ENCODE data around the gene SMAGP. TPM values are rescaled to one million over a fixed set of nuclear protein-coding genes. Genes with fewer than 3 reads are reported as not detected.

Gene SMAGP
- total RNA-seq, 1 experiment from 2014 or later = 11.6 TPM

- TF ChIP-seq FOXP4 (CRISPR knock-in tag; IDR thresholded peaks at IDR 0.05) (no peak), ATF1 (CRISPR knock-in tag; IDR thresholded peaks at IDR 0.05) (no peak), TP53 (CRISPR knock-in tag; IDR thresholded peaks at IDR 0.05) (no peak)
Observed at GRCh38 chr12:51197736-51198567, 72.3 kb downstream of the SMAGP start (continued).

GRCh38 chr12:51196547-51196946 lies 73.7 kb downstream of the SMAGP start:
- DNase-seq (ENCODE audit: low spot score) (no peak), ATAC-seq (no peak)
- POLR2A ChIA-PET = no interaction called here
- H3K27ac Mint-ChIP-seq = peak overlapping the region; percentile 44; the same call in 1 of the 2 replicates
- no peaks in the 10 kb centered on the region for H3K9me3 Mint-ChIP-seq
- CTCF ChIA-PET = no interaction called here
- no peaks in the 10 kb centered on the region for H3K27me3 Mint-ChIP-seq (ENCODE audit: low read depth)
- no peaks in the 10 kb centered on the region for H3K4me1 Mint-ChIP-seq
- TF ChIP-seq FOXK1 (CRISPR knock-in tag; IDR thresholded peaks at IDR 0.05) (no peak), OVOL2 (CRISPR knock-in tag; IDR thresholded peaks at IDR 0.05; ENCODE audit: borderline replicate concordance) (no peak), GABPB1 (CRISPR knock-in tag; IDR thresholded peaks at IDR 0.05) (no peak), ZNF671 (CRISPR knock-in tag; IDR thresholded peaks at IDR 0.05) (no peak), ZBTB21 (CRISPR knock-in tag; IDR thresholded peaks at IDR 0.05; ENCODE audit: borderline replicate concordance) (no peak), NFE2L1 (CRISPR knock-in tag; IDR thresholded peaks at IDR 0.05) (no peak), ETV6 (CRISPR knock-in tag; IDR thresholded peaks at IDR 0.05) (no peak), RELA (CRISPR knock-in tag; IDR thresholded peaks at IDR 0.05; ENCODE audit: borderline replicate concordance) (no peak), ZNF512 (CRISPR knock-in tag; IDR thresholded peaks at IDR 0.05; ENCODE audit: borderline replicate concordance) (no peak)
- H3K4me3 Mint-ChIP-seq = no peak overlapping the region
- H3K36me3 Mint-ChIP-seq = no peaks in the 10 kb centered on the region

- no peaks in the 10 kb centered on the region for H3K36me3 Mint-ChIP-seq
- no peaks in the 10 kb centered on the region for H3K27me3 Mint-ChIP-seq (ENCODE audit: low read depth)
- ChIA-PET CTCF (no interaction called here), POLR2A (no interaction called here)
- ATAC-seq (no peak), DNase-seq (ENCODE audit: low spot score) (no peak)
- H3K9me3 Mint-ChIP-seq = no peaks in the 10 kb centered on the region
- H3K4me1 Mint-ChIP-seq = no peaks in the 10 kb centered on the region
- no peak overlapping the region for H3K4me3 Mint-ChIP-seq
- no peak overlapping the region for H3K27ac Mint-ChIP-seq
- TF ChIP-seq NFE2L1 (CRISPR knock-in tag; IDR thresholded peaks at IDR 0.05) = no peak
- no peak for TF ChIP-seq RORB (CRISPR knock-in tag; IDR thresholded peaks at IDR 0.05)
- TF ChIP-seq ZNF281 (CRISPR knock-in tag; IDR thresholded peaks at IDR 0.05) = no peak
- TF ChIP-seq ZNF121 (CRISPR knock-in tag; IDR thresholded peaks at IDR 0.05) = no peak
- TF ChIP-seq FOXJ3 (CRISPR knock-in tag; IDR thresholded peaks at IDR 0.05; ENCODE audit: borderline replicate concordance) = no peak
- no peak for TF ChIP-seq SMAD4 (CRISPR knock-in tag; IDR thresholded peaks at IDR 0.05)
- TF ChIP-seq SOX15 (CRISPR knock-in tag; IDR thresholded peaks at IDR 0.05) = no peak
- no peak for TF ChIP-seq ZNF423 (CRISPR knock-in tag; IDR thresholded peaks at IDR 0.05)
- TF ChIP-seq MYBL2 (CRISPR knock-in tag; IDR thresholded peaks at IDR 0.05) = no peak
- no peak for TF ChIP-seq FOXP1 (CRISPR knock-in tag; IDR thresholded peaks at IDR 0.05; ENCODE audit: borderline replicate concordance)
- no peak for TF ChIP-seq NR3C1 (CRISPR knock-in tag; conservative IDR thresholded peaks at IDR 0.05; ENCODE audit: low read depth)
- TF ChIP-seq ERG (CRISPR knock-in tag; IDR thresholded peaks at IDR 0.05) = no peak
Observed at GRCh38 chr12:51195841-51196240, 74.4 kb downstream of the SMAGP start.
